Activated CD8-positive, alpha-beta memory T cell treated with anti-CD3 and anti-CD28 coated beads for 36 hours (primary cell): ENCODE results near the gene B3GALT4. TPM values are rescaled to one million over a fixed set of nuclear protein-coding genes. Genes with fewer than 3 reads are reported as not detected.

Experiments used
- CTCF ChIA-PET: fragments of 350-600 bp; sonication (Branson Sonifier 250); formaldehyde crosslinking; loops from one replicate; lab custom pipeline; 2021; ENCODE audit warnings: antibody characterized with exemption; lab: Charles Lee
- POLR2A ChIA-PET: fragments of 350-600 bp; sonication (Branson Sonifier 250); formaldehyde crosslinking; loops from one replicate; lab custom pipeline; 2021; ENCODE audit warnings: antibody characterized with exemption; lab: Charles Lee
- total RNA-seq, 2 experiments: library from RNA; stranded (reverse); gene quantifications; one replicate each; pipeline ENCODE4 v1.2.3, GENCODE V29; 2021

Gene B3GALT4
- total RNA-seq, 2 experiments from 2014 or later = 2.6 to 3.2 TPM

GRCh38 chr6:33297956-33298772, 21.2 kb downstream of the B3GALT4 start:
- POLR2A ChIA-PET = interaction anchor here (0.6 to 1.8 kb wide), 5 partner anchors 9 to 47 kb away, joined by 3 to 20 read pairs (median 4); partner anchors contain the start of genes B3GALT4, PFDN6, WDR46 and ZBTB22
- CTCF ChIA-PET = interaction anchor here (0.8 to 4.1 kb wide), 5 partner anchors 8 to 20 kb away, joined by 3 to 36 read pairs (median 8); partner anchors contain the start of genes PFDN6, WDR46 and ZBTB22

- POLR2A ChIA-PET = interaction anchor here (1.4 to 1.8 kb wide), 5 partner anchors 9 to 27 kb away, joined by 7 to 20 read pairs (median 8); partner anchors contain the start of genes PFDN6, RPS18, VPS52 and WDR46
- CTCF ChIA-PET = interaction anchor here (0.8 to 4.1 kb wide), 8 partner anchors 9 to 127 kb away, joined by 3 to 36 read pairs (median 4); partner anchors contain the start of genes PFDN6, WDR46 and ZBTB22
Observed at GRCh38 chr6:33298773-33299236, 21.9 kb downstream of the B3GALT4 start, which contains the start of gene RGL2. TSS of gene RGL2 (minus strand) at chr6:33298942. CDS start at chr6:33298610, 332 bp downstream.

GRCh38 chr6:33299237-33299944, 22.5 kb downstream of the B3GALT4 start:
- CTCF ChIA-PET = interaction anchor here (0.5 to 4.1 kb wide), 12 partner anchors 8 to 232 kb away, joined by 3 to 36 read pairs (median 4); partner anchors contain the start of genes B3GALT4, PFDN6, RPS18 and VPS52
- POLR2A ChIA-PET = interaction anchor here (0.6 to 1.8 kb wide), 7 partner anchors 10 to 93 kb away, joined by 3 to 20 read pairs (median 8); partner anchors contain the start of genes KIFC1, PFDN6, RPS18 and VPS52

- CTCF ChIA-PET = interaction anchor here (0.6 to 4.1 kb wide), 5 partner anchors 10 to 54 kb away, joined by 3 to 36 read pairs (median 4); partner anchors contain the start of genes B3GALT4, PFDN6 and WDR46
Observed at GRCh38 chr6:33301877-33302276, 25.0 kb downstream of the B3GALT4 start.

GRCh38 chr6:33304216-33304615, 27.3 kb downstream of the B3GALT4 start:
- CTCF ChIA-PET = no interaction called here
- POLR2A ChIA-PET = no interaction called here

More at GRCh38 chr6:33301877-33302276, 25.0 kb downstream of the B3GALT4 start:
- POLR2A ChIA-PET = interaction anchor here (0.6 to 1.9 kb wide), 2 partner anchors 11 to 24 kb away, joined by 10 to 11 read pairs; partner anchors contain the start of gene TAPBP

- POLR2A ChIA-PET = no interaction called here
- CTCF ChIA-PET = no interaction called here
Observed at GRCh38 chr6:33305052-33305451, 28.1 kb downstream of the B3GALT4 start.

GRCh38 chr6:33306356-33306755, 29.4 kb downstream of the B3GALT4 start:
- ChIA-PET POLR2A (no interaction called here), CTCF (no interaction called here)

GRCh38 chr6:33312361-33313104, 35.6 kb downstream of the B3GALT4 start:
- ChIA-PET POLR2A (interaction anchor here (0.7 to 2.0 kb wide), 10 partner anchors 11 to 341 kb away, joined by 3 to 10 read pairs (median 6); partner anchors contain the start of genes B3GALT4, RGL2, RPS18 and VPS52), CTCF (interaction anchor here (0.9 to 4.1 kb wide), 6 partner anchors 11 to 115 kb away, joined by 3 to 36 read pairs (median 6); partner anchors contain the start of genes B3GALT4 and RGL2)

GRCh38 chr6:33313105-33313708, 36.3 kb downstream of the B3GALT4 start:
- POLR2A ChIA-PET = interaction anchor here (0.7 to 2.0 kb wide), 8 partner anchors 12 to 341 kb away, joined by 3 to 10 read pairs (median 6); partner anchors contain the start of genes RGL2, RPS18, VPS52 and WDR46
- CTCF ChIA-PET = interaction anchor here (0.6 to 4.1 kb wide), 5 partner anchors 13 to 50 kb away, joined by 3 to 36 read pairs (median 8); partner anchors contain the start of genes B3GALT4, PFDN6, RGL2 and WDR46

GRCh38 chr6:33313709-33314514, 37.0 kb downstream of the B3GALT4 start, which contains the start of gene TAPBP:
TSS of gene TAPBP (minus strand) at chr6:33314078. CDS start at chr6:33314041, 37 bp downstream.
- ChIA-PET POLR2A (interaction anchor here (1.1 to 2.0 kb wide), 5 partner anchors 13 to 342 kb away, joined by 3 to 10 read pairs (median 6); partner anchors contain the start of gene WDR46), CTCF (interaction anchor here (0.6 to 4.1 kb wide), 5 partner anchors 13 to 50 kb away, joined by 3 to 36 read pairs (median 8); partner anchors contain the start of genes B3GALT4, PFDN6, RGL2 and WDR46)

- ChIA-PET POLR2A (no interaction called here), CTCF (no interaction called here)
Observed at GRCh38 chr6:33314515-33314942, 37.6 kb downstream of the B3GALT4 start.

- ChIA-PET POLR2A (no interaction called here), CTCF (interaction anchor here (2.0 kb wide), 1 partner anchor 38 kb away, joined by 6 read pairs; the partner anchor contains the start of gene B3GALT4)
Observed at GRCh38 chr6:33314943-33315792, 38.2 kb downstream of the B3GALT4 start.

- ChIA-PET CTCF (interaction anchor here (0.7 to 2.0 kb wide), 2 partner anchors 38 to 102 kb away, joined by 3 to 6 read pairs; partner anchors contain the start of genes B3GALT4 and CUTA), POLR2A (no interaction called here)
Observed at GRCh38 chr6:33315793-33316602, 39.1 kb downstream of the B3GALT4 start.
